ENCODE results near the gene C6orf132.
"Not testable (repeated sequence)": the region's sequence is repeated elsewhere in the genome, so short reads cannot be mapped to it uniquely, and the experiment has no call there.

The C6orf132 gene

GRCh38 chr6:42159431-42160024 lies 17.1 kb upstream of the C6orf132 start:
- no peak overlapping the region for H3K4me3 ChIP-seq (ENCODE audit: low read length in 2 of 2)
- no peak overlapping the region for H3K9ac ChIP-seq (ENCODE audit: low read length in 2 of 2)
- peaks cover 0 to 7% of the 10 kb centered on the region in 2 donors for H3K27me3 ChIP-seq (ENCODE audit: control insufficient read depth in 1 of 2, insufficient read depth in 2 of 2, low read length in 2 of 2)
- H3K36me3 ChIP-seq (ENCODE audit: control insufficient read depth in 2 of 2, insufficient read depth in 2 of 2, low read length in 2 of 2), result no peaks in the 10 kb centered on the region
- H3K4me1 ChIP-seq (ENCODE audit: control insufficient read depth, insufficient read depth, low read length), result peaks cover 3% of the 10 kb centered on the region
- H3K9me3 ChIP-seq (ENCODE audit: control insufficient read depth in 2 of 2, low read length in 2 of 2), result no peaks in the 10 kb centered on the region
- no peak overlapping the region for H3K27ac ChIP-seq (ENCODE audit: low read length)

GRCh38 chr6:42158631-42159030 lies 16.2 kb upstream of the C6orf132 start:
- Histone ChIP-seq H3K27me3 (ENCODE audit: control insufficient read depth in 1 of 2, insufficient read depth in 2 of 2, low read length in 2 of 2) (peaks cover 0 to 7% of the 10 kb centered on the region in 2 donors), H3K4me3 (ENCODE audit: low read length in 2 of 2) (no peak overlapping the region), H3K27ac (ENCODE audit: low read length) (no peak overlapping the region), H3K9ac (ENCODE audit: low read length in 2 of 2) (no peak overlapping the region), H3K9me3 (ENCODE audit: control insufficient read depth in 2 of 2, low read length in 2 of 2) (no peaks in the 10 kb centered on the region), H3K36me3 (ENCODE audit: control insufficient read depth in 2 of 2, insufficient read depth in 2 of 2, low read length in 2 of 2) (no peaks in the 10 kb centered on the region), H3K4me1 (ENCODE audit: control insufficient read depth, insufficient read depth, low read length) (peaks cover 3% of the 10 kb centered on the region)

GRCh38 chr6:42158011-42158410 lies 15.6 kb upstream of the C6orf132 start:
- peaks cover 3% of the 10 kb centered on the region for H3K4me1 ChIP-seq (ENCODE audit: control insufficient read depth, insufficient read depth, low read length)
- H3K27ac ChIP-seq (ENCODE audit: low read length), result no peak overlapping the region
- no peak overlapping the region for H3K9ac ChIP-seq (ENCODE audit: low read length in 2 of 2)
- no peak overlapping the region for H3K4me3 ChIP-seq (ENCODE audit: low read length in 2 of 2)
- H3K27me3 ChIP-seq (ENCODE audit: control insufficient read depth in 1 of 2, insufficient read depth in 2 of 2, low read length in 2 of 2), result peaks cover 0 to 7% of the 10 kb centered on the region in 2 donors
- H3K9me3 ChIP-seq (ENCODE audit: control insufficient read depth in 2 of 2, low read length in 2 of 2), result no peaks in the 10 kb centered on the region
- no peaks in the 10 kb centered on the region for H3K36me3 ChIP-seq (ENCODE audit: control insufficient read depth in 2 of 2, insufficient read depth in 2 of 2, low read length in 2 of 2)

GRCh38 chr6:42156638-42157037 lies 14.2 kb upstream of the C6orf132 start:
- no peaks in the 10 kb centered on the region for H3K9me3 ChIP-seq (ENCODE audit: control insufficient read depth in 2 of 2, low read length in 2 of 2)
- no peak overlapping the region for H3K9ac ChIP-seq (ENCODE audit: low read length in 2 of 2)
- H3K27ac ChIP-seq (ENCODE audit: low read length), result no peak overlapping the region
- no peak overlapping the region for H3K4me3 ChIP-seq (ENCODE audit: low read length in 2 of 2)
- H3K4me1 ChIP-seq (ENCODE audit: control insufficient read depth, insufficient read depth, low read length), result peaks cover 3% of the 10 kb centered on the region
- H3K27me3 ChIP-seq (ENCODE audit: control insufficient read depth in 1 of 2, insufficient read depth in 2 of 2, low read length in 2 of 2), result peaks cover 0 to 7% of the 10 kb centered on the region in 2 donors
- no peaks in the 10 kb centered on the region for H3K36me3 ChIP-seq (ENCODE audit: control insufficient read depth in 2 of 2, insufficient read depth in 2 of 2, low read length in 2 of 2)

GRCh38 chr6:42155293-42155692 lies 12.9 kb upstream of the C6orf132 start:
- Histone ChIP-seq H3K27me3 (ENCODE audit: control insufficient read depth in 1 of 2, insufficient read depth in 2 of 2, low read length in 2 of 2) (peaks cover 0 to 8% of the 10 kb centered on the region in 2 donors), H3K9ac (ENCODE audit: low read length in 2 of 2) (no peak overlapping the region), H3K4me1 (ENCODE audit: control insufficient read depth, insufficient read depth, low read length) (peaks cover 3% of the 10 kb centered on the region), H3K4me3 (ENCODE audit: low read length in 2 of 2) (no peak overlapping the region), H3K27ac (ENCODE audit: low read length) (no peak overlapping the region), H3K36me3 (ENCODE audit: control insufficient read depth in 2 of 2, insufficient read depth in 2 of 2, low read length in 2 of 2) (no peaks in the 10 kb centered on the region), H3K9me3 (ENCODE audit: control insufficient read depth in 2 of 2, low read length in 2 of 2) (no peaks in the 10 kb centered on the region)

GRCh38 chr6:42154461-42155209 lies 12.2 kb upstream of the C6orf132 start:
- peaks cover 3% of the 10 kb centered on the region for H3K4me1 ChIP-seq (ENCODE audit: control insufficient read depth, insufficient read depth, low read length)
- no peak overlapping the region for H3K27ac ChIP-seq (ENCODE audit: low read length)
- H3K27me3 ChIP-seq (ENCODE audit: control insufficient read depth in 1 of 2, insufficient read depth in 2 of 2, low read length in 2 of 2), result peaks cover 0 to 8% of the 10 kb centered on the region in 2 donors
- no peaks in the 10 kb centered on the region for H3K36me3 ChIP-seq (ENCODE audit: control insufficient read depth in 2 of 2, insufficient read depth in 2 of 2, low read length in 2 of 2)
- no peak overlapping the region for H3K4me3 ChIP-seq (ENCODE audit: low read length in 2 of 2)
- H3K9me3 ChIP-seq (ENCODE audit: control insufficient read depth in 2 of 2, low read length in 2 of 2), result no peaks in the 10 kb centered on the region
- H3K9ac ChIP-seq (ENCODE audit: low read length in 2 of 2), result no peak overlapping the region

GRCh38 chr6:42153921-42154320 lies 11.5 kb upstream of the C6orf132 start:
- Histone ChIP-seq H3K4me1 (ENCODE audit: control insufficient read depth, insufficient read depth, low read length) (peaks cover 3% of the 10 kb centered on the region), H3K27ac (ENCODE audit: low read length) (no peak overlapping the region), H3K27me3 (ENCODE audit: control insufficient read depth in 1 of 2, insufficient read depth in 2 of 2, low read length in 2 of 2) (peaks cover 0 to 5% of the 10 kb centered on the region in 2 donors), H3K4me3 (ENCODE audit: low read length in 2 of 2) (no peak overlapping the region), H3K9me3 (ENCODE audit: control insufficient read depth in 2 of 2, low read length in 2 of 2) (no peaks in the 10 kb centered on the region), H3K9ac (ENCODE audit: low read length in 2 of 2) (no peak overlapping the region), H3K36me3 (ENCODE audit: control insufficient read depth in 2 of 2, insufficient read depth in 2 of 2, low read length in 2 of 2) (no peaks in the 10 kb centered on the region)

GRCh38 chr6:42152528-42153213 lies 10.3 kb upstream of the C6orf132 start:
- H3K27me3 ChIP-seq (ENCODE audit: control insufficient read depth in 1 of 2, insufficient read depth in 2 of 2, low read length in 2 of 2); H3K36me3 ChIP-seq (ENCODE audit: control insufficient read depth in 2 of 2, insufficient read depth in 2 of 2, low read length in 2 of 2); H3K27ac ChIP-seq (ENCODE audit: low read length); H3K9ac ChIP-seq (ENCODE audit: low read length in 2 of 2); H3K9me3 ChIP-seq (ENCODE audit: control insufficient read depth in 2 of 2, low read length in 2 of 2); H3K4me1 ChIP-seq (ENCODE audit: control insufficient read depth, insufficient read depth, low read length); H3K4me3 ChIP-seq (ENCODE audit: low read length in 2 of 2): not testable (repeated sequence)

GRCh38 chr6:42152024-42152423 lies 9.6 kb upstream of the C6orf132 start:
- no peak overlapping the region for H3K9ac ChIP-seq (ENCODE audit: low read length in 2 of 2)
- no peak overlapping the region for H3K27ac ChIP-seq (ENCODE audit: low read length)
- H3K4me3 ChIP-seq (ENCODE audit: low read length in 2 of 2), result no peak overlapping the region
- no peaks in the 10 kb centered on the region for H3K36me3 ChIP-seq (ENCODE audit: control insufficient read depth in 2 of 2, insufficient read depth in 2 of 2, low read length in 2 of 2)
- H3K4me1 ChIP-seq (ENCODE audit: control insufficient read depth, insufficient read depth, low read length), result no peaks in the 10 kb centered on the region
- H3K9me3 ChIP-seq (ENCODE audit: control insufficient read depth in 2 of 2, low read length in 2 of 2), result no peaks in the 10 kb centered on the region
- H3K27me3 ChIP-seq (ENCODE audit: control insufficient read depth in 1 of 2, insufficient read depth in 2 of 2, low read length in 2 of 2), result peaks cover 0 to 5% of the 10 kb centered on the region in 2 donors

- H3K36me3 ChIP-seq (ENCODE audit: control insufficient read depth in 2 of 2, insufficient read depth in 2 of 2, low read length in 2 of 2), result no peaks in the 10 kb centered on the region
- H3K9me3 ChIP-seq (ENCODE audit: control insufficient read depth in 2 of 2, low read length in 2 of 2), result no peaks in the 10 kb centered on the region
- no peak overlapping the region for H3K27ac ChIP-seq (ENCODE audit: low read length)
- no peaks in the 10 kb centered on the region for H3K4me1 ChIP-seq (ENCODE audit: control insufficient read depth, insufficient read depth, low read length)
- no peak overlapping the region for H3K9ac ChIP-seq (ENCODE audit: low read length in 2 of 2)
- peaks cover 0 to 5% of the 10 kb centered on the region in 2 donors for H3K27me3 ChIP-seq (ENCODE audit: control insufficient read depth in 1 of 2, insufficient read depth in 2 of 2, low read length in 2 of 2)
- no peak overlapping the region for H3K4me3 ChIP-seq (ENCODE audit: low read length in 2 of 2)
Observed at GRCh38 chr6:42150254-42150653, 7.8 kb upstream of the C6orf132 start.

GRCh38 chr6:42148058-42148457 lies 5.6 kb upstream of the C6orf132 start:
- H3K9ac ChIP-seq (ENCODE audit: low read length in 2 of 2), result no peak overlapping the region
- H3K4me1 ChIP-seq (ENCODE audit: control insufficient read depth, insufficient read depth, low read length), result no peaks in the 10 kb centered on the region
- H3K9me3 ChIP-seq (ENCODE audit: control insufficient read depth in 2 of 2, low read length in 2 of 2), result no peaks in the 10 kb centered on the region
- H3K36me3 ChIP-seq (ENCODE audit: control insufficient read depth in 2 of 2, insufficient read depth in 2 of 2, low read length in 2 of 2), result no peaks in the 10 kb centered on the region
- H3K27me3 ChIP-seq (ENCODE audit: control insufficient read depth in 1 of 2, insufficient read depth in 2 of 2, low read length in 2 of 2), result peaks cover 7% of the 10 kb centered on the region in 2 donors
- H3K27ac ChIP-seq (ENCODE audit: low read length), result no peak overlapping the region
- no peak overlapping the region for H3K4me3 ChIP-seq (ENCODE audit: low read length in 2 of 2)
